A549 (cell line): ENCODE measurements around the gene CAV3. TPM values are rescaled to one million over a fixed set of nuclear protein-coding genes. Genes with fewer than 3 reads are reported as not detected.

ENCODE experiments used
- ATAC-seq, 2 experiments: fragments of 200-7000 bp in 1 of 2; fragments of >200 bp in 1 of 2; cut with Nextera tagmentation in 1 of 2; cut with Tn5 transposase in 1 of 2; 3 replicates each; pipeline versions ENCODE4 v1.8.0 to v1.9.1; 2018 to 2020; ENCODE audit warnings: mild to moderate bottlenecking in 1 of 2, moderate library complexity in 1 of 2
- CTCF ChIA-PET: fragments of 300-600 bp; sonication (Branson Sonifier 250); formaldehyde crosslinking; extraction: SDS; loops from one replicate; lab custom pipeline; 2021; ENCODE audit warnings: antibody characterized with exemption, inconsistent platforms; lab: Yijun Ruan, JAX
- POLR2A ChIA-PET: fragments of 350-600 bp; formaldehyde crosslinking; extraction: SDS; loops from one replicate; lab custom pipeline; 2021; ENCODE audit warnings: antibody characterized with exemption, inconsistent platforms; lab: Yijun Ruan, JAX
- DNase-seq, 2 experiments: peaks; one replicate each; pipeline versions ENCODE4 v3.0.0 to v3.0.0-alpha.2; 2011 to 2016; ENCODE audit warnings: low read depth in 1 of 2, low spot score in 1 of 2
- FAIRE-seq: peaks from 2 replicates; lab custom pipeline; 2011; peaks lifted over from hg19 to GRCh38; lab: Jason Lieb, UNC
- H3K27ac ChIP-seq, 2 experiments: fragments of >200 bp; sonication (Bioruptor Twin); formaldehyde crosslinking; 3 replicates each; pipeline ENCODE4 v1.5.1; 2016 to 2017
- H3K4me1 ChIP-seq: fragments of >200 bp; sonication (Bioruptor Twin); formaldehyde crosslinking; 3 replicates; pipeline ENCODE4 v1.6.1; 2016
- H3K4me2 ChIP-seq: fragments of >200 bp; sonication (Bioruptor Twin); formaldehyde crosslinking; 3 replicates; pipeline ENCODE4 v1.6.1; 2016
- H3K4me3 ChIP-seq: fragments of >200 bp; sonication (Bioruptor Twin); formaldehyde crosslinking; 3 replicates; pipeline ENCODE4 v1.5.1; 2016
- H3K9me3 ChIP-seq: fragments of >200 bp; sonication (Bioruptor Twin); formaldehyde crosslinking; 3 replicates; pipeline ENCODE4 v1.6.1; 2016
- CBX2 ChIP-seq: fragments of 200-600 bp; sonication (generic); IDR thresholded peaks from 2 replicates; pipeline ENCODE4 v1.6.1; 2016; ENCODE audit warnings: low read depth, mild to moderate bottlenecking, borderline replicate concordance
- CHD2 ChIP-seq: fragments of 150-350 bp; IDR thresholded peaks from 2 replicates; pipeline ENCODE4 v1.6.1; 2014; ENCODE audit warnings: low read length; ENCODE audit not compliant: partially characterized antibody
- CHD4 ChIP-seq: fragments of 200-600 bp; sonication (generic); IDR thresholded peaks from 2 replicates; pipeline ENCODE4 v1.6.1; 2016; ENCODE audit warnings: antibody characterized with exemption, mild to moderate bottlenecking, borderline replicate concordance
- EHF ChIP-seq: fragments of 250-450 bp; sonication (Bioruptor Pico); IDR thresholded peaks from 2 replicates; pipeline ENCODE4 v1.5.0; 2020; ENCODE audit warnings: mild to moderate bottlenecking
- EP300 ChIP-seq, 2 experiments: fragments of >200 bp; sonication (Bioruptor Twin); formaldehyde crosslinking; IDR thresholded peaks; 2 replicates in 1 of 2; 3 replicates in 1 of 2; pipeline ENCODE4 v1.6.1; 2016 to 2017
- FOXS1 ChIP-seq: fragments of 250-450 bp; sonication (Bioruptor Pico); IDR thresholded peaks from 2 replicates; pipeline ENCODE4 v1.5.0; 2020; ENCODE audit warnings: mild to moderate bottlenecking, moderate library complexity
- HOXA7 ChIP-seq: fragments of 250-450 bp; sonication (Bioruptor Pico); IDR thresholded peaks from 2 replicates; pipeline ENCODE4 v1.5.0; 2020; ENCODE audit warnings: mild to moderate bottlenecking, moderate library complexity
- HOXB13 ChIP-seq: fragments of 250-450 bp; sonication (Bioruptor Pico); IDR thresholded peaks from 2 replicates; pipeline ENCODE4 v1.5.0; 2020; ENCODE audit warnings: low read depth, mild to moderate bottlenecking, moderate library complexity
- MYC ChIP-seq: IDR thresholded peaks from 2 replicates; pipeline ENCODE4 v1.6.1; 2012; ENCODE audit warnings: mild to moderate bottlenecking, inconsistent platforms, low read length, improper control_type of control experiment, borderline replicate concordance
- NFE2L2 ChIP-seq: fragments of 150-350 bp; conservative IDR thresholded peaks from 2 replicates; pipeline ENCODE4 v1.6.1; 2014; ENCODE audit warnings: low read length
- NPAS2 ChIP-seq: fragments of 250-450 bp; sonication (Bioruptor Pico); IDR thresholded peaks from 2 replicates; pipeline ENCODE4 v1.8.0; 2022; ENCODE audit warnings: mild to moderate bottlenecking, moderate library complexity, borderline replicate concordance
- RARB ChIP-seq: fragments of 250-450 bp; sonication (Bioruptor Pico); IDR thresholded peaks from 2 replicates; pipeline ENCODE4 v1.8.0; 2021; ENCODE audit warnings: mild to moderate bottlenecking, moderate library complexity
- TP53 ChIP-seq: fragments of 250-450 bp; sonication (Bioruptor Pico); IDR thresholded peaks from 2 replicates; pipeline ENCODE4 v1.5.0; 2021; ENCODE audit warnings: mild to moderate bottlenecking, moderate library complexity
- ZNF302 ChIP-seq: fragments of 250-450 bp; sonication (Bioruptor Pico); IDR thresholded peaks from 2 replicates; pipeline ENCODE4 v1.9.0; 2021; ENCODE audit warnings: inconsistent platforms, mild to moderate bottlenecking, moderate library complexity
- WGBS: methylation state at CpG from one replicate; pipeline ENCODE4 v1.1.6; 2017; ENCODE audit errors: missing lambda C conversion rate; 5-methylcytosine and 5-hydroxymethylcytosine counted together
- polyA plus RNA-seq, 4 experiments: library from polyadenylated mRNA; depleted of rRNA in 3 of 4; stranded (reverse); fragments of >200 nt; fragmentation: RNase III in 1 of 4; extraction: RNeasy Plus Mini Kit Qiagen cat#74134 plus additional on column Dnase treatment in 1 of 4; gene quantifications; 2 replicates in 3 of 4; 3 replicates in 1 of 4; pipeline ENCODE4 v1.2.3, GENCODE V29; 2011 to 2017
- TF ChIP-seq, protein P1 (sequence below): IDR thresholded peaks from 2 replicates; pipeline ENCODE4 v1.6.1; 2012
- TF ChIP-seq, protein P2 (sequence below): fragments of >200 bp; sonication (Bioruptor Twin); formaldehyde crosslinking; IDR thresholded peaks from 2 replicates; pipeline ENCODE4 v1.6.1; 2016
- TF ChIP-seq, protein P3 (sequence below): fragments of 450-650 bp; IDR thresholded peaks from 2 replicates; pipeline ENCODE4 v1.6.1; 2014; ENCODE audit warnings: antibody characterized with exemption
- TF ChIP-seq, protein P4 (sequence below): fragments of >200 bp; sonication (Bioruptor Twin); formaldehyde crosslinking; IDR thresholded peaks from 3 replicates; pipeline ENCODE4 v1.5.1; 2016
- TF ChIP-seq, protein P5 (sequence below): fragments of 200-600 bp; sonication (generic); IDR thresholded peaks from 2 replicates; pipeline ENCODE4 v1.6.1; 2016; ENCODE audit warnings: antibody characterized with exemption, mild to moderate bottlenecking, moderate library complexity

The CAV3 gene
- polyA plus RNA-seq, 2 of the 4 experiments (the other 2 are of a cell fraction) = not detected

DNA sequence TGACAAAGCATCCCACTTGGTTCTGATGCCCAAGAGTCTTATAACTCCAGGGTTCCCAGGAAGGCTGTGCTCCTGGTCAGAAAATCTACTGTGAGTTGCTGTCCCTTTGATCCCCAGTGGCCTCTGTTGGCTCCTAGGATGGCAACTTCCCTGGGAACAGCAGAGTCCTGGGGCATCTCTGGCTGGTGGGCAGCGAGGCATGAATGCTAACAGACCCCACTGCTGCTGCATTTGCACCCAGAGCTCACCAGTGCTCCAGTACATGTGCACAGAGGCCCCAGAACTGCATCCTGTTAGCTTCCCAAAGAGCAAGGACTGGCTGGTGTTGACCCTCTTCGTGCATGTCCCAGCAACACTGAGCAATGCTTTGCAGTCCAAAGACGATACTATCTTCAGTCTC is 15.7 kb downstream of the CAV3 start:
- ATAC-seq (no peak), DNase-seq (no peak), FAIRE-seq (no peak)
- Histone ChIP-seq H3K4me2 (no peak overlapping the region), H3K4me3 (no peak overlapping the region), H3K27ac (no peak overlapping the region), H3K4me1 (no peaks in the 10 kb centered on the region; the same call in 2 of the 3 replicates), H3K9me3 (no peaks in the 10 kb centered on the region)
- ChIA-PET CTCF (interaction anchor here (0.7 to 1.6 kb wide), 2 partner anchors 20 to 76 kb away, joined by 3 to 8 read pairs; partner anchors contain the start of gene OXTR), POLR2A (no interaction called here)
- TF ChIP-seq RARB (CRISPR knock-in tag) = no peak
- TF ChIP-seq MYC = no peak
- TF ChIP-seq, protein P1, sequence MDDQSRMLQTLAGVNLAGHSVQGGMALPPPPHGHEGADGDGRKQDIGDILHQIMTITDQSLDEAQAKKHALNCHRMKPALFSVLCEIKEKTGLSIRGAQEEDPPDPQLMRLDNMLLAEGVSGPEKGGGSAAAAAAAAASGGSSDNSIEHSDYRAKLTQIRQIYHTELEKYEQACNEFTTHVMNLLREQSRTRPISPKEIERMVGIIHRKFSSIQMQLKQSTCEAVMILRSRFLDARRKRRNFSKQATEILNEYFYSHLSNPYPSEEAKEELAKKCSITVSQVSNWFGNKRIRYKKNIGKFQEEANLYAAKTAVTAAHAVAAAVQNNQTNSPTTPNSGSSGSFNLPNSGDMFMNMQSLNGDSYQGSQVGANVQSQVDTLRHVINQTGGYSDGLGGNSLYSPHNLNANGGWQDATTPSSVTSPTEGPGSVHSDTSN = no peak
- TF ChIP-seq ZNF302 (CRISPR knock-in tag) = no peak
- no peak for TF ChIP-seq CBX2
- TF ChIP-seq EHF (CRISPR knock-in tag) = no peak
- TF ChIP-seq TP53 (CRISPR knock-in tag) = no peak
- no peak for TF ChIP-seq HOXB13 (CRISPR knock-in tag)
- TF ChIP-seq, protein P2, sequence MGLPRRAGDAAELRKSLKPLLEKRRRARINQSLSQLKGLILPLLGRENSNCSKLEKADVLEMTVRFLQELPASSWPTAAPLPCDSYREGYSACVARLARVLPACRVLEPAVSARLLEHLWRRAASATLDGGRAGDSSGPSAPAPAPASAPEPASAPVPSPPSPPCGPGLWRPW = no peak
- 88% methylated on average over 2 of the region's 3 CpGs for WGBS

DNA sequence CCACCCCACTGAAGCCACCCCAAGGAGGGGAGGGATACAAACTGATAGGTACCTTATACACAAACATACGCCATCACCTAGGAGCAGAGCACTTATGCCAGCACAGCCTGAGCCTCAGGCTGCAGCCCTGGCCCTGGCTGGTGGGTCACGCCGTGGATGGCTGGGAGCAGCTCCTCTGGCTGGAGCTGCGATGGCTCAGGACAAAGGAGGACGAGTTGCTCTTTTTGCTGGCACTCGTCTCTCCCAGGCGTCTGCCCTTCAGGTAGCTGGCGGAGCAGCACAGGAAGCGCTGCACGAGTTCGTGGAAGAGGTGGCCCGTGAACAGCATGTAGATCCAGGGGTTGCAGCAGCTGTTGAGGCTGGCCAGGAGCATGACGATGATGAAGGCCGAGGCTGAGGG is 19.2 kb downstream of the CAV3 start:
- Histone ChIP-seq H3K9me3 (no peaks in the 10 kb centered on the region), H3K4me3 (no peak overlapping the region), H3K27ac (no peak overlapping the region), H3K4me1 (no peaks in the 10 kb centered on the region), H3K4me2 (no peak overlapping the region)
- ChIA-PET CTCF (interaction anchor here (0.9 to 6.5 kb wide), 4 partner anchors 14 to 70 kb away, joined by 3 to 48 read pairs (median 6); partner anchors contain the start of gene OXTR), POLR2A (no interaction called here)
- TF ChIP-seq MYC (no peak), CHD2 (no peak), NPAS2 (CRISPR knock-in tag) (no peak), EP300 (IDR thresholded peaks at IDR 0.05) (no peak), FOXS1 (no peak)
- ATAC-seq (no peak), DNase-seq (no peak), FAIRE-seq (no peak)
- 90% methylated on average over 14 of the region's 14 CpGs for WGBS

DNA sequence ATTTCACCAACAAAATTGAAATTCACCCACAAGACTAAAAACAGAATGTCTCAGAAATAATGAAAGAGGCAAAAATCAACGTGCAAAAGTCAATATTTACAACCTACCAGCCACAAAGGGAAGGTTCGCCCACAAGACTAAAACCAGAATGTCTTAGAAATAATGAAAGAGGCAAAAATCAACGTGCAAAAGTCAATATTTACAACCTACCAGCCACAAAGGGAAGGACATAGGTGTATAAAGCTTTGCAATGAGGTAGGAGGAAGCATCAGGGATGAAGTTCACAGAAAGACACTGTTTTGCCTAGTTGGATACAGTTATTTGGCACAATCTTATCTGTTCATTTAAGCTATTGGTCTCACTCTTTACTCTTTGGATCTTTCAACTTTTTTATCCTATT is 21.5 kb downstream of the CAV3 start:
- no peak for DNase-seq
- ATAC-seq = no peak
- Histone ChIP-seq H3K4me3 (no peak overlapping the region), H3K9me3 (no peaks in the 10 kb centered on the region), H3K4me2 (no peak overlapping the region), H3K27ac (no peak overlapping the region), H3K4me1 (no peaks in the 10 kb centered on the region)
- ChIA-PET POLR2A (no interaction called here), CTCF (interaction anchor here (0.8 to 6.5 kb wide), 11 partner anchors 9 to 180 kb away, joined by 3 to 48 read pairs (median 3); partner anchors contain the start of gene OXTR)
- WGBS = 32% methylated on average over 3 of the region's 3 CpGs
- FAIRE-seq = peak; percentile 54
- TF ChIP-seq, protein P3, sequence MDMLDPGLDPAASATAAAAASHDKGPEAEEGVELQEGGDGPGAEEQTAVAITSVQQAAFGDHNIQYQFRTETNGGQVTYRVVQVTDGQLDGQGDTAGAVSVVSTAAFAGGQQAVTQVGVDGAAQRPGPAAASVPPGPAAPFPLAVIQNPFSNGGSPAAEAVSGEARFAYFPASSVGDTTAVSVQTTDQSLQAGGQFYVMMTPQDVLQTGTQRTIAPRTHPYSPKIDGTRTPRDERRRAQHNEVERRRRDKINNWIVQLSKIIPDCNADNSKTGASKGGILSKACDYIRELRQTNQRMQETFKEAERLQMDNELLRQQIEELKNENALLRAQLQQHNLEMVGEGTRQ = no peak
- TF ChIP-seq EP300 (IDR thresholded peaks at IDR 0.05) (no peak), CHD4 (no peak), CBX2 (no peak), CHD2 (no peak), HOXA7 (no peak), NFE2L2 (no peak)
- TF ChIP-seq, protein P4, sequence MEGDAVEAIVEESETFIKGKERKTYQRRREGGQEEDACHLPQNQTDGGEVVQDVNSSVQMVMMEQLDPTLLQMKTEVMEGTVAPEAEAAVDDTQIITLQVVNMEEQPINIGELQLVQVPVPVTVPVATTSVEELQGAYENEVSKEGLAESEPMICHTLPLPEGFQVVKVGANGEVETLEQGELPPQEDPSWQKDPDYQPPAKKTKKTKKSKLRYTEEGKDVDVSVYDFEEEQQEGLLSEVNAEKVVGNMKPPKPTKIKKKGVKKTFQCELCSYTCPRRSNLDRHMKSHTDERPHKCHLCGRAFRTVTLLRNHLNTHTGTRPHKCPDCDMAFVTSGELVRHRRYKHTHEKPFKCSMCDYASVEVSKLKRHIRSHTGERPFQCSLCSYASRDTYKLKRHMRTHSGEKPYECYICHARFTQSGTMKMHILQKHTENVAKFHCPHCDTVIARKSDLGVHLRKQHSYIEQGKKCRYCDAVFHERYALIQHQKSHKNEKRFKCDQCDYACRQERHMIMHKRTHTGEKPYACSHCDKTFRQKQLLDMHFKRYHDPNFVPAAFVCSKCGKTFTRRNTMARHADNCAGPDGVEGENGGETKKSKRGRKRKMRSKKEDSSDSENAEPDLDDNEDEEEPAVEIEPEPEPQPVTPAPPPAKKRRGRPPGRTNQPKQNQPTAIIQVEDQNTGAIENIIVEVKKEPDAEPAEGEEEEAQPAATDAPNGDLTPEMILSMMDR = no peak
- TF ChIP-seq, protein P5, sequence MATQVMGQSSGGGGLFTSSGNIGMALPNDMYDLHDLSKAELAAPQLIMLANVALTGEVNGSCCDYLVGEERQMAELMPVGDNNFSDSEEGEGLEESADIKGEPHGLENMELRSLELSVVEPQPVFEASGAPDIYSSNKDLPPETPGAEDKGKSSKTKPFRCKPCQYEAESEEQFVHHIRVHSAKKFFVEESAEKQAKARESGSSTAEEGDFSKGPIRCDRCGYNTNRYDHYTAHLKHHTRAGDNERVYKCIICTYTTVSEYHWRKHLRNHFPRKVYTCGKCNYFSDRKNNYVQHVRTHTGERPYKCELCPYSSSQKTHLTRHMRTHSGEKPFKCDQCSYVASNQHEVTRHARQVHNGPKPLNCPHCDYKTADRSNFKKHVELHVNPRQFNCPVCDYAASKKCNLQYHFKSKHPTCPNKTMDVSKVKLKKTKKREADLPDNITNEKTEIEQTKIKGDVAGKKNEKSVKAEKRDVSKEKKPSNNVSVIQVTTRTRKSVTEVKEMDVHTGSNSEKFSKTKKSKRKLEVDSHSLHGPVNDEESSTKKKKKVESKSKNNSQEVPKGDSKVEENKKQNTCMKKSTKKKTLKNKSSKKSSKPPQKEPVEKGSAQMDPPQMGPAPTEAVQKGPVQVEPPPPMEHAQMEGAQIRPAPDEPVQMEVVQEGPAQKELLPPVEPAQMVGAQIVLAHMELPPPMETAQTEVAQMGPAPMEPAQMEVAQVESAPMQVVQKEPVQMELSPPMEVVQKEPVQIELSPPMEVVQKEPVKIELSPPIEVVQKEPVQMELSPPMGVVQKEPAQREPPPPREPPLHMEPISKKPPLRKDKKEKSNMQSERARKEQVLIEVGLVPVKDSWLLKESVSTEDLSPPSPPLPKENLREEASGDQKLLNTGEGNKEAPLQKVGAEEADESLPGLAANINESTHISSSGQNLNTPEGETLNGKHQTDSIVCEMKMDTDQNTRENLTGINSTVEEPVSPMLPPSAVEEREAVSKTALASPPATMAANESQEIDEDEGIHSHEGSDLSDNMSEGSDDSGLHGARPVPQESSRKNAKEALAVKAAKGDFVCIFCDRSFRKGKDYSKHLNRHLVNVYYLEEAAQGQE = no peak
- TF ChIP-seq, protein P2 = no peak
- TF ChIP-seq, all 56 proteins: peak for 0
